ENCODE measurements around the gene DSG2.
A peak's percentile ranks its signal among the peaks of the same experiment; 100 is the strongest.

The DSG2 gene

GRCh38 chr18:31558567-31558966, 60.6 kb downstream of the DSG2 start:
- no peak for DNase-seq

DNA sequence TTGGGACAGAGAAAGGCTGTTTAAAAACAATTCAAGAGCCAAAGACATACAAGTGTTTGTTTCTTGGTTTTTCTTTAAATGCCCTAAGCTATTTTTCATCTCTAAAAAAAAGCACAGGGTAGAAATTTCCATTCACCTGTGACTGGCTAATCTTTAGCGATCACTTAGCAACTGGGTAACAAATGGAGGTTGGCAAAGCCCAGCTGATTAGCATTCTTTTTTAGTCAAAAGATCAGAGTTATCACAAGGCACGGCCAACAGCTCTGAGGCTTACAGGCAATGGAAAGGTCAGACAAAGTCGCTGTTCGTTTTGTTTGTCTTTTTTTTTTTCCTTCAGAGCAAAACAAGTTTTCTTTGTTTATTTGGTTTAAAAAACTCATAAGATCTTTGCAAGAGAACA, 64.7 kb downstream of the DSG2 start:
- no peak for DNase-seq

DNA sequence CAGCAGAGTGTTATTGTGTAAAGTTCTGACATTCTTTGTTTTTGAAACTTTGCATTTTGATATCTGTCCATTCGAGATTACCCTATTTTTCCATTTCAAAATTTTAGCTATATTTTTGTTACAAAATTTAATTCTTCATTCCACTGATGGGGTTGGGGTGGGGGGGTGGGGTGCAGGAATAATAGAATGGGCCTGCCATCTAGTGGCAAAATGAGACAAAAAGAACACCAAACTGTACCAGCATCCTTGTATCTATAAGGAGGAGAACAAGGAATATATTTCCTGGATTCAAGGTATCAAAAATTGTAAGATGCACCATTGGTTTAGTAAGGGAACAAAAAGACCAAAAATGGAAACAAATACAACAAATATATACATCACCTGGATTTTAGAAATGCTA, 65.8 kb downstream of the DSG2 start:
- no peak for DNase-seq

DNA sequence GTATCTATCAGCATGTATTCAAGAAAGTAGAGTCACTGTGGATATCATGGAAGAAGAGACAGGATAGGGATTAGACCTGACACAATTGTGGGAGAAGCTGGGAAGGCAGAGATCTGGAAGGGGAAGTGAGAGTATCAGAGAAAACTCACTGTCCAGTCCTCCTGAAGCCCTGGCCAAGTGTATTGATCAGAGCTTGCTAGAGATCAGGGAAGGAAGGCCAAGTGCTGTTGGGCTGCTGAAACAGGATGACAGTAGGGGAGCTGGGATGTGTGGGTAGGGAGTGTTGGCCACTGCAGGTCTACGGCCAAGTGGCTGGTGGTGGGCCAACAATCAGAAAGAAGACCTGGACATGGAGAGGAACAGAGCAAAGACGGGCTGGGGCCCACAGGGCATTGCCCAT, 67.4 kb downstream of the DSG2 start:
- no peak for DNase-seq

GRCh38 chr18:31565782-31566512, 68.0 kb downstream of the DSG2 start:
- no peak for DNase-seq

DNA sequence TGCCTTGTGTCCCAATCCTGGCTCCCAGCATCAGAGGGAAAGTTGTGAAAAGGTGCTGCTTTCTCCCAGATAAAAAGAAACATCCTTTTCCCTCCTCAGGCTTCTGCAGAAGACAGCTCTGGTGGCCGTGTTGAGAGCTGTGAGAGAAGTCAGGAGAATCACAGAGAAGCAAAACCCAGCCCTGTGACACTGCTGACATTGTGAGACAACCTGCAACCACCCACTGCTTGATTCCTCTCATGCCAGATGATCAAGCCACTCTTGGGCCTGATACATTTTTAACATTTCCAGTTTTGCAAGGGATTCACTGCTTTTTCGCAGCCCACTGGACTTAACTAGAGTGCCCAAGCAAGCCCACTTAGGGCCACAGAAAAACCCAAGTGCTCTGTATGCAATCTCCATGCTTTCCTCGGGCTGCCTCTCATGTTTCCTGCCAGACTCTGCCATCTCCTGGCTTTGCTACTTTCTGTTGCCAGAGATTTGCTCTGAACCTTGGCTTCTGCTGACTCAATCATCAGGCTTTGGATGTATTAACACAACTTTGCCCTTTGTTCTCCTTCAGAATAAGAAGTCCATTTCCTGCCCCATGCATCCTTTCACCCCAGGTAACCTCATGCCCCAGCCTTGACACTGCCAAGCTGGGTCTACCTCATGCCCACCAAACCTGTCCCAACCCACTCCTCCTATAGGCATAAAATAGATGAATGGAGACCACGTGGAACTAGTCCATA, 68.8 kb downstream of the DSG2 start:
- DNase-seq: no peak

DNA sequence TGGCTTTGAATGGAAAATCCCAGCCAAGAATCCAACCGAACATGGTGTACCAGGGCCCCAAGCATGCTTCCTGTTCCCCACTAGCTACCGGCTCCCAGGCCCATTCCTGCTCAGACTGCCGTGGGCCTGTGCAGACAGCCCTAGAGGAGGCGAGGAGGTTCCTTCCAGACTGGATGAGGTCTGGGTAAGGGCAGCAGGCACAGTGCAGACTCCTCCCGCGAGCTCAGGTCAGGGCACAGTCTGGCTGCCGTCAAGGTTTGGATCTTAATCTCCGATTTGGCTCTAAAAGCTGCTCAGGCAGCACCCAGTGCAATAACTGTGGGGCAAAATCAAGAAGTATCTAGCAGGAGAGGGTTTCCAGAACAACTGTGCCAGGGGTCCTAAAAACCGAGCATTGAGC, 74.4 kb downstream of the DSG2 start:
- no peak for DNase-seq

DNA sequence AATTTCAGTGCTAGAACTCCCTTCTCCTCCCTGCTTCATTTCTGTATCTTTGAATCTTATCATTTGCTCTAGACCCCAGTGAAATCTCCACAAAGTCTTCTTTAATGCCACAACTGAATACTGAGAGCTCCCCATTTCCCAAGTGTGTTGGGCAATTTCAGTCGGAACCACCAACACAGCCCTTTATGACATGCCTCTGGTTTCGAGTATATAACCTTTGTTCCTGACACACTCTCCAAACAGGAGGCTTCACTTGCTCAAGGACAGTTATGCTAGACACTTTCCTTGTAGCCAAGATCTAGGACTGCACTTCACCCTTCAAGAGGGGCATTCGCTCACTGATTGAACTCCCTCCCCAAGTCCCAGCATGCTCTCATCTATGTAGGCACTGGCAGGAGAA, 75.1 kb downstream of the DSG2 start:
- DNase-seq: no peak

GRCh38 chr18:31574359-31574758, 76.4 kb downstream of the DSG2 start:
- DNase-seq: peak; percentile 85

DNA sequence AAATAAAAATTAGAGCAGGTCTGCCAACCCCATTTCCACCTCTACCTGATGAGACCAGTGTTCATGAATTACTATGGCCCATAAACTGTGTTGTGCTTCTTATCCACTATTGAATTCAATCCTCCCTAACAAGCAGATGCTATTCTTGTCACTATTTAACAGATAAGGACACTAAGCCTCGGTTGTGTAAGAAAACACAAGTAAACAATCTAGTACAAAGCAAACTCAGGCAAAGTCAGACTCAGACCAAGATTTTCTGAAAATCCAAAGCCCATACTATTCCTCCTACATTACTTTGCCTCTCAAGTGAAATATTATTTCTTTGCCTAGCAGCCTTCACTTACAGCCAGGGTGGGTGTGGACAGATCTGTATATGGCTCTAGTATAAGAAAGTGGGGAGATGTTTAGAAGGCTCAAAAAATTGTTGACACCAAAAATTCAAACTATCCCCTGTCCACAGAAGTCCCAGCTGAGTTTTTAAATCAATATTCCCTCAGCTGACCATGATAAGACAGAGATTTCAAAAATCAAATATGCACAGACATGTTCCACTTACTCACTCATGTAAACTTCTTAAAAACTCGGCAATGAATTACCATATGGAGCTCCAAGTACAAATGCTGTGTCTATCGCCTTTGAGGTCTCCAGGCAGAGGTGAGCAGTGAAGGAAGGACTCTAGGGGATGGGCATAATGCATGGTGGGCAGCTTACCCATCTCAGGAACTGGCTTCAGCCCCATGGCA, 77.7 kb downstream of the DSG2 start:
- no peak for DNase-seq

GRCh38 chr18:31576670-31577069, 78.7 kb downstream of the DSG2 start:
- no peak for DNase-seq

- no peak for DNase-seq
Measured at GRCh38 chr18:31577195-31577594, 79.2 kb downstream of the DSG2 start.

DNA sequence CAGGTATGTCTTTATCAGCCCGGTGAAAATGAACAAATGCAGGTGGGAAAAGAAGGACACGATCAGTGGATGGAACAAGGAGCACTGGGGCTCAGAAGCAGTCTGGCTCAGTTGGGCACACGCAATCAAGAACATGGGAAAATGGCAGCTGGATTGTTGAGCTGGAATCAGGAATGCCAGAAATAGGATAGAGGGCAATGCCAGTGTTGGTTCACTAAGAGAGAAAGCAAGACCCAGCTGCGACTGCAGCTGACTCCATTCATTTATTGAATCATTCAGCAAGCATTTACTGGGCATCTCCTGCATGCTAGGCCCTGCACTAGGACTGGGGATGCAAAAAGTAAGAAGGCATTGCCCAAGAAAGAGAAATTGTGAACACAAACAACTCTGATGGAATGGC, 80.1 kb downstream of the DSG2 start:
- DNase-seq: no peak

- no peak for DNase-seq
Measured at GRCh38 chr18:31579375-31579774, 81.4 kb downstream of the DSG2 start.

- DNase-seq: peak; percentile 41
Measured at GRCh38 chr18:31581498-31582197, 83.7 kb downstream of the DSG2 start.

- DNase-seq: no peak
Measured at GRCh38 chr18:31583185-31583854, 85.3 kb downstream of the DSG2 start.

DNA sequence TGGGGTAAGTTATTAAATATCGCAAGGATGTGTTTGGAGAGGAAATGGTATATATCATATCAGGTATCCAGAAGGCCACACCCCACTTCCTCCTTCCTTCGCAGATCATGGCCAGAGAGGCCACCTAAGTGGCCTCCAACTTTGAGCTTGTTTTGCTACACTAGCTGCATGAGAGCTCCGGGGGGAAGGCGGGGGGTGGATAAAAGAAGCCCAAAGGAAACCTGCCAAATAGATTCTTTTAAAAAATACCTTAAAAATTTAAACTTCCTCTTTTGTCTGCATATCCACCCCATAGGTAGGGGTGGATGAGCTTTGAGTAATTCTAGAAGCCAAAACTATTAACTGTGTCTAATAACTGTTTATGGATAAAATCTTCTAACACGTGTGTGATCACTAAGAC, 88.0 kb downstream of the DSG2 start:
- DNase-seq: no peak

- no peak for DNase-seq
Measured at GRCh38 chr18:31586616-31587015, 88.6 kb downstream of the DSG2 start.

- no peak for DNase-seq
Measured at GRCh38 chr18:31587529-31587928, 89.6 kb downstream of the DSG2 start.

DNA sequence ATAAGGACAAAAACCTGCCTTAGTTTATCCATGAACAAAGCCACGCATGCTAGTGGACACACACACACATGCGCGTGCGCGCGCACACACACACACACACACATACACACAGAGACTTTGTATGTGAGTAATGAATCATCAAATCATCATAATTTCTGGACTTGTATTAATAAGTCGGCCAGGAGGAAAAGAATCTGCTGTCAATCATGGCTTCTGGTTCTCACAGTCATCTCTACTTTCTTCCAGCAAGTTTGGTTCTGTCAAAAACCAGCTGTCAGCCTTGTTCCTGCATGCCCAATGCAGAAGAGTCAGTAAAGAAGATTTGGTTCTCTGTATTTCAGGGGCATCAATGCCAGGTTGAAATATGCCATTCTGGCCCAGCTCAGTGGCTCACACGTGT, 92.6 kb downstream of the DSG2 start:
- no peak for DNase-seq

DNA sequence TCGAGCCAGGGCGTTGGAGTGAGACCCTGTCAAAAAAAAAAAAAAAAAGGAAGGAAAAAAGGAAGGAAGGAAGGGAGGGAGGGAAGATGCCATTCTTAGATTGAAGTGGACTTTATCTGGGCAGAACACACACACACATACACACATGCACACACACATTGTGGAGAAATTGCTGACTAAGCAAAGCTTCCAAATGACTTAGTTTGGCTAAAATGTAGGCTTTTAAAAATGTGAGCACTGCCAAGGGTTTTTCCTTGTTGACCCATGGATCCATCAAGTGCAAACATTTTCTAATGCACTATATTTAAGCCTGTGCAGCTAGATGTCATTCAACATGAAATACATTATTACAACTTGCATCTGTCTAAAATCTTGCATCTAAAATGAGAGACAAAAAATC, 93.1 kb downstream of the DSG2 start:
- DNase-seq: no peak

DNA sequence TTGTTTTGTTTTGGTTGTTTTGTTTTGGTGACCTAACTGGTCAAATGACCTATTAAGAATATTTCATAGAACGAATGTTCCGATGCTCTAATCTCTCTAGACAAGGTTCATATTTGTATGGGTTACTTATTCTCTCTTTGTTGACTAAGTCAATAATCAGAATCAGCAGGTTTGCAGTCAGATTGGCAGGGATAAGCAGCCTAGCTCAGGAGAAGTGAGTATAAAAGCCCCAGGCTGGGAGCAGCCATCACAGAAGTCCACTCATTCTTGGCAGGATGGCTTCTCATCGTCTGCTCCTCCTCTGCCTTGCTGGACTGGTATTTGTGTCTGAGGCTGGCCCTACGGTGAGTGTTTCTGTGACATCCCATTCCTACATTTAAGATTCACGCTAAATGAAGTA, 93.7 kb downstream of the DSG2 start, which contains the start of gene TTR:
Gene TTR, plus strand, starts transcription at position 250 of the 400 bp plus-strand sequence. Its CDS starts 26 bp downstream, at position 276.
- no peak for DNase-seq

All from MV-4-11 (cell line).